GM12892 (cell line): Measurements from ENCODE around the gene IRGM.

Experiments used
- POLR2A ChIP-seq: IDR thresholded peaks from 2 replicates; pipeline ENCODE4 v1.6.1; 2011; ENCODE audit warnings: low read depth, low read length, control low read depth
- POLR2AphosphoS5 ChIP-seq: IDR thresholded peaks from 2 replicates; pipeline ENCODE4 v1.6.1; 2011; ENCODE audit warnings: low read depth, low read length, control low read depth

DNA sequence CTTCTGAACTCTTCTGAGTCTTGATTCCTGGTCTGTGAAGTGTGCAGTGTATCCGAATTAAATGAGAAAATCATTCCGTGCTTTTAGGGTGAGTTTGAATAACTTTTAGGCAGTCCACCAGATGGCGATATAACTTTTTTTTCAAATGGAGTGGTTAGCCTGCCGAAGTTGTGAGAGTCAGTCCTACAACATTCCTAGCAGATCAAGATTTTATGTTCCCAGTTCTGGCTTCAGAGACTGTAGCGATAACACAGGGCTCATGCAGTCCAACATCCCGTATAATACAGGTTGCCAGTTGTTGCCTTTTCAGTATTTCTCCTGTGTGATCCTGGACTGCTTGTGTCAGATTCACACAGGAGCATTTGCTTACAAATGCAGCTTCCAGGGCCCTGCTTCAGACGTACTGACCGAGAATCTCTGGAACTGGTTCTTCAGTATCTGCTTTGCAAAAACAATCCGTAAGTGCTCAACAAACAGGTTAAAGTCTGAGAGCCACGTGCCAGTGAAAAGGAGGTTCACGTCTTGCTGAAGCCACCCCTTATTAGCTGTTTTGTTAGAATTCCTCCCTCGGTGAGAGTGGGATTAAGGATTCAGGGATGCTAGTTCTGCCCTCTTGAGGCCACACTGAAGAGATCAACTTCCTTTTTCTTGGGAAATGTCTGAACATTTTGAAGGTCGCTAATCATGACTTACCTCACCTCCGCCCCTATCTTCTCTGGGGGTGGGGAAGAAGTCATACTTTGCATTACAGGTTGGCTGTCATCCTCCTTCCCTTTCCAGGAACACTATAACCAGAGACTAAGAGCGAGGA lies 45.0 kb upstream of the IRGM start:
- TF ChIP-seq POLR2A = no peak
- no peak for TF ChIP-seq POLR2AphosphoS5
